ENCODE results near the gene TOM1L1.
A peak's percentile ranks its signal among the peaks of the same experiment; 100 is the strongest.

TOM1L1 gene

GRCh38 chr17:54944796-54945195 is 44.1 kb downstream of the TOM1L1 start:
- ChIA-PET CTCF (no interaction called here), POLR2A (no interaction called here)
- TF ChIP-seq CTCF (IDR thresholded peaks at IDR 0.05; ENCODE audit: insufficient read depth, low read length, missing control alignments) = no peak
- no peak overlapping the region for H3K4me3 ChIP-seq (ENCODE audit: low read depth, low read length)
- DNase-seq (ENCODE audit: low read depth, low spot score) = no peak

GRCh38 chr17:54945231-54945630 is 44.6 kb downstream of the TOM1L1 start:
- TF ChIP-seq CTCF (IDR thresholded peaks at IDR 0.05; ENCODE audit: insufficient read depth, low read length, missing control alignments) = no peak
- CTCF ChIA-PET = no interaction called here
- POLR2A ChIA-PET = no interaction called here
- H3K4me3 ChIP-seq (ENCODE audit: low read depth, low read length) = no peak overlapping the region
- no peak for DNase-seq (ENCODE audit: low read depth, low spot score)

DNA sequence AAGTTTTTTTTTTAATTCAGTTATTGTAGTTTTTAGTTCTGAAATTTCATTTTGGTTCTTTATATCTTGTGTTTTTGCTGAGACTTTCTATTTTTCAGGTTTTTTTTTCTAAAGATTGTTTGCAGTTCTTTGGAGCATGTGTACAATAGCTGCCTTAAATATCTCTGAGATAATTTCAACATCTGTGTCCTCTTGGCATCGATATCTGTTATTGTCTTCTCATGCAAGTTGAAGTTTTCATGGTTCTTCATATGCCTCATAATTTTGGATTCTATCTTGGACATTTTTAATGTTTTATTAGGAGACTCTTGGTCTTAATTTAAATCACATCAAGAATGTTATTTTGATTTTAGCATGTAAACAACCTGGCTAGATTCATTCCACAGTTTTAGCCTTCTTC is 45.0 kb downstream of the TOM1L1 start:
- ChIA-PET POLR2A (no interaction called here), CTCF (no interaction called here)
- DNase-seq (ENCODE audit: low read depth, low spot score) = no peak
- H3K4me3 ChIP-seq (ENCODE audit: low read depth, low read length) = no peak overlapping the region
- TF ChIP-seq CTCF (IDR thresholded peaks at IDR 0.05; ENCODE audit: insufficient read depth, low read length, missing control alignments) = no peak

- no peak for TF ChIP-seq CTCF (IDR thresholded peaks at IDR 0.05; ENCODE audit: insufficient read depth, low read length, missing control alignments)
- POLR2A ChIA-PET = no interaction called here
These were observed 46.7 kb downstream of the TOM1L1 start for GRCh38 chr17:54947396-54947795.

DNA sequence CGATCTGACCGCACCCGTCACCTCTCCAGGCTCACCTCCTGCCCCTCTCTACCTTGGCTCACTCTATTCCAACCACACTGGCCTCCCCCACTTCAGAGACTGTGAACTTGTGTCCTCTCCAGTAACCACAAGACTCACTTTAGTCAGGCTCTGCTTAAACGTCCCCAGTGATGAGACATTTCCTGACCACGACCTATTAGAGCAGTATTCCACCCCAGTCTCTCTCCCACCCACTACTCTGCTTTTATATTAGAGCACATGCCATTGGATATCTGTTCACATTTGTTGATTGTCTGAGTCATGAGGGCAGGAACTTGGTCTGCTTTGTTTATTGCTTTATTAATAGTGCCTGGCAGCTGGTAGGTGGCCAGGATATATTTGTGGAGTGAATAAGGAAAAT is 47.7 kb downstream of the TOM1L1 start:
- ChIA-PET POLR2A (no interaction called here), CTCF (no interaction called here)
- peak; percentile 53 for DNase-seq (ENCODE audit: low read depth, low spot score)
- H3K4me3 ChIP-seq (ENCODE audit: low read depth, low read length) = no peak overlapping the region
- no peak for TF ChIP-seq CTCF (IDR thresholded peaks at IDR 0.05; ENCODE audit: insufficient read depth, low read length, missing control alignments)

More at GRCh38 chr17:54947396-54947795, 46.7 kb downstream of the TOM1L1 start:
- CTCF ChIA-PET = no interaction called here
- H3K4me3 ChIP-seq (ENCODE audit: low read depth, low read length) = no peak overlapping the region
- DNase-seq (ENCODE audit: low read depth, low spot score) = no peak

- no peak overlapping the region for H3K4me3 ChIP-seq (ENCODE audit: low read depth, low read length)
- no peak for TF ChIP-seq CTCF (IDR thresholded peaks at IDR 0.05; ENCODE audit: insufficient read depth, low read length, missing control alignments)
- DNase-seq (ENCODE audit: low read depth, low spot score) = no peak
- ChIA-PET CTCF (no interaction called here), POLR2A (no interaction called here)
These were observed 49.5 kb downstream of the TOM1L1 start for GRCh38 chr17:54950116-54950515.
